ENCODE data around the gene CCDC172.

DNA sequence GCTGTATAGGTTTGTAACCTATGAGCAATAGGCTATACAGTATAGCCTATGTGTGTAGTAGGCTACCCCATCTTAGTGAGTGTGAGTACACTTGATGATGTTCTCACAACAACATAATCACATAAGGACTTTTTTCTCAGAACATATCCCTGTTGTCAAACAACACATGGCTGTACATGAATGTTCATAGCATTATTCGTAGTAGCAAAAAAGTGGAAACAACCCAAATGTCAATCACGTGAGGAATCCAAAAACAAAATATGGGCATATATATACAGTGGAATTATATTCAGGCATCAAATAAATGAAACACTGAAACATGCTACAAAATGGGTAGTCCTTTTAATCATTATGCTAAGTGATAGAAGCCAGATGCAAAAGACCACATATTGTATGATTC is 31.1 kb downstream of the CCDC172 start:
- TF ChIP-seq CTCF (IDR thresholded peaks at IDR 0.05) (no peak), POLR2A (IDR thresholded peaks at IDR 0.05) (no peak)

Data from testis (tissue), 2 donors.